HG03196 (cell line): Measurements from ENCODE around the gene QKI.
"Not testable (repeated sequence)": the region's sequence is repeated elsewhere in the genome, so short reads cannot be mapped to it uniquely, and the experiment has no call there.

ENCODE experiments used
- ATAC-seq: cut with Tn5 transposase; IDR thresholded peaks from one replicate; pipeline ENCODE4 v1.9.1; 2021; ENCODE audit not compliant: unreplicated experiment

The QKI gene

DNA sequence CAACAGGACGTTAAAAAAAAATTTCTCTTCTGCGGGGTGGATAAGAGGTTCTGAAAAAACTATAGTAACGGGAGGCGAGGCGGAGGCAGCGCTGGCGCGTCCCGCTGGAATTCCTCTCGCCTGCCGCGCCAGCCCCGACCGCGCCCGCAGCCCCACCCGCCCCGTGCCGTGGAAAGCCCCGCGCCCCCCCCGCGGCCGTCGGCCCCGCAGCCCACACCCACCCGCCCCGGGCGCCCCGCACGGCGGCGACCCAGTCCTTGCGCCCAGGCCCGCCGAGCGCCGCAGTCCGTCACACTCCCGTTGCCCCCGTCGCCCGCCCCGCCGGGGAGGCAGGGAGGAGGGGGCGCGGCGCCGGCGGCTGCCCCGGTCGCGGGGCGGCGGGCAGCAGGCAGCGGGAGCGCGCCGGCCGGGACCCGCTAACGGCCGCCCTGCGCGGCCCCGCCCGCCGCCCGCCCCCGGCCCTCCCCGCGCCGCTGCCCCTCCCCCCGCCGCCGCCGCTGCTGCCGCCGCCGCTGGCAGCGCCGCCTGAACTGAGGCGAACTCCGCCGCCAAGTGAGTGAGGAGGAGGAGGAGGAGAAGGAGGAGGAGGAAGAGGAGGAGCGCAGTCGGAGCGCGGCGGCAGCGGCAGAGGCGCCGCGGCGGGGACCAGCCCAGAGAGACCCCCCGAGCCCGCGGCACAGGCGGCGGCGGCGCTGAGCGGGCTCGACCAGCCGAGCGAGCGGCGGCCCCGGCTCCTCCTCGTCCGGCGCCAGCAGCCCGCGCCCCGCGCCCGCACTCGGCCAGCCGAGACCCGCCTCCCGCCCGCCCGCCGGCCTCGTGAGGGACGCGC lies at the start of gene QKI:
QKI (plus strand) TSS at position 602 of the 829 bp plus-strand sequence. CDS start 476 bp downstream, outside the sequence.
- peak; percentile 36 for ATAC-seq

DNA sequence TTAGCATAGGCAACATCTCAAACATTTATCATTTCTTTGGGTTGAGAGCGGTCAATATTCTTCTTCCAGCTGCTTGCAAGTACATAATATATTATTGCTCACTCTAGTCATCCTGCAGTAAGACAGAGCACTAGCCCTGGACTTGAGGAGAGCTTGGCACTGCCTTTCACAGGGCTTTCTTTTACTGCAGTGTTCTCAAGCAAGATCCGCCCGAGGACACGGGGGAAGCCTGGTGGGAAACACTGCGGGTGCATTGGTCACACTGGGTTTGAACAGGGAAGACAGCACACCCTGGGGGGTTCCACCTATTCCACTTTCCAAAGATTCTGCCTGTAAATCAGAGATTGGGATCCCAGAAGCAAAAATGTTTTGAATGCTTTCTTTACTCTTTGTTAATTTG lies 48.2 kb upstream of the QKI start:
- ATAC-seq = no peak

DNA sequence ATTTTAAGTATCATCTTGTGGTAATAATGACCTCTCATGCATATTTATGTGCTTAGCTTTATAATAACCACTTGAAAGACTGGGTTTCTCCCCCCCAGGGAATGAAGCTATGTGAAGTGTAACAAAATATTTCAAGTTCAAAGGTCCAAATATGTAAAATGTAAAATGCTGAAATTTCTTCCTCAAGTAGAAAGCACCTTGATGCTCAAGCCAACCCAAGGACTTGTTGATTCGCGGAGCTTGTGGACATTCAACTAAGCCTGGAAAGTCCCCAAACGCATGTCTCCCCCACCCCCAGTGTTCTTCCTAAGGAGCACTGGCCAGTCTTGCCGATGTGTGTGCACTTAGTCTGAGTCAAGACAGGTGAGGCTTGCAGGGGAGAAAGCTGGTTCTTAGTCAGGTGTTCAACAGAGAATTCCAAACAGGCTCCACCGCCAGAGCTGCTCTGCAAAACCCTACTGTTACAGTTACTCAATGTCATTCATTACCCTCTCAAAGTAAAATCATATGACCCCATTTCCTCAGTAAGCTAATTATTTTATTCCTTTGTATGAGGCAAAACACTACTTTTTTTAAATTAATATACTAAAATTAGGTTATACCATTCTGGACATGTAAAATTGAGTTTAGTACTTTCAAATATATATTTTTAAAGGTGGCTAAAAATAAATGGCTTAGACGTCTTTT lies 46.9 kb upstream of the QKI start:
- ATAC-seq = no peak

DNA sequence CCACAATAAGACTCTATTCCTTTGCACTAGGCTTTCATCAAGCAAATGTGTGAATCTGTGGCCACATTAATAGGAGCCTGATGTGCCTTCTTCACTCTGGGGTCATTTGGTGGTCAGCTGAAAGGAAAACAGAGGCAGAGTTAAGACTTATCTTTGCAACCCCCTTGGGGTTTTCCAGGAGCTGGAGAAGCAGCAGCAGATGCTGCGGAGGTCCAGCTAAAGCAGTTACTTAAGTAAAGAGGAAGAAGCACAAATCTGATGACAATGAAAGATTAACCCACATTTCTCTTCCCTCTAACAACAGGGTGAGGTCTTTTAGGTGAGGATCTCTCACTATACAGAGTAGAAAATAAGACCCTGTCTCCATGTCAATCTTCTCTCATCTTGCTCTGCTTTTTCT lies 45.4 kb upstream of the QKI start:
- no peak for ATAC-seq

DNA sequence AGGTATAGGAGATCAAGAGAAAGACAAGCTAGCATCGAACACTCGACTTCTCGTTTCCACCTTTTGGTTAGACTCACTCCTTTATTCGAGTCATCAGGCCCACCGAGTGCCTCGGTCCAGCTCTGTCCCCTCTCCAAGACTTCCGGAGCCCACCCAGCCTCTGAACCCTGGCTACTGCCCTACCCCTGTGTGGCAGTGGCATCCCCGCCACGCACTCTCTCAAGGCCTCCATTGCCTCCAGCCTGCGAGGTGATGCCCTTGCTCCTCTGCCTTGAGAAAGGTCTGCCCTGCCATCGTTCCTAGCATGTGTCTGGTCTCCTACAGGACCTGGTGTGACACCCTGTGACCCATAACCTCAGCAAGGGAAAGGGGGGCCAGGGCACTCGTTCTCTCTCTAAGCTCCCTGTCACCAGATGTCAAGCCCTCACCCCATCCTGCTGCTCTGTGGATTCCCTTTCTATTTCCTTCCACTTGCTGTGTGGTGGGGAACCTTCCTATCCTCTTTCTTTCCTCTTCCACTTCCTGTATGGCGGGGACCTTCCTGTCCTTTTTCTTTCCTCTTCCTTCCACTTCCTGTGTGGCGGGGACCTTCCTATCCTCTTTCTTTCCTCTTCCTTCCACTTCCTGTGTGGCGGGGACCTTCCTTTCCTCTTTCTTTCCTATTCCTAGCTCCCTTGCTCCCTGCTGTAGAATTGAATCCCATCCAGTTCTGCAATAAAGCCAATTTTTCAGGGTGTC lies 44.7 kb upstream of the QKI start:
- no peak for ATAC-seq

DNA sequence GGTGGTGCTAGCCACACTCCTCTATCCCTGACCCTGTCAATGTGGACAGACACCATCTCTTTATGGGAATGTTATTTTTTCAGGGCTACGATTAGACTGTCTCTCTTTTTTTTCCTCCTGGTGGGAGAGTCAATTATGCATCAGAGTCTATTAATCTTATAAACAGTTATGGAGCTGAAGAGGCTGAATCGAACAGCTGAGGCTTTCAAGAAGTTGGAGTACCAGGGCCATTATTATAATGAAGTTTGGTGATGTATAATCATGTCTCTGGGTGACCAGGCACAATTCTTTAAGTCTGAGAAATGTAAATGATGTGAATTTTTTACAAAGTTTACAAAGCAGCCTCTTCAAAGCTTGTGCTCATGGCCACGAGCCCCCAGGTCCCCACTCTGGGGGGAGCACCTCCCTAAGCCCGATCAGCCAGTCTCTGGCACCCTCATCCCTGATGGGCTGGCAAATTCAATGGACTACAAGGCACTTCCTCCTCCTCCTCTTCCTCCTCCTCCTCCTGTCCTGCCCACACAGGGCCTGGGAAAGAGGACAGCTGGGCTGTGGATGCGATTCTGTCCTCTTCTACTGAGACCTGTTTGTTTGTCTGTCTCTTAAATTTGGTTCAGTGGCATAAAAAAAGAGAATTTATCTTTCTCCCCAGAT lies 43.9 kb upstream of the QKI start:
- ATAC-seq = no peak

DNA sequence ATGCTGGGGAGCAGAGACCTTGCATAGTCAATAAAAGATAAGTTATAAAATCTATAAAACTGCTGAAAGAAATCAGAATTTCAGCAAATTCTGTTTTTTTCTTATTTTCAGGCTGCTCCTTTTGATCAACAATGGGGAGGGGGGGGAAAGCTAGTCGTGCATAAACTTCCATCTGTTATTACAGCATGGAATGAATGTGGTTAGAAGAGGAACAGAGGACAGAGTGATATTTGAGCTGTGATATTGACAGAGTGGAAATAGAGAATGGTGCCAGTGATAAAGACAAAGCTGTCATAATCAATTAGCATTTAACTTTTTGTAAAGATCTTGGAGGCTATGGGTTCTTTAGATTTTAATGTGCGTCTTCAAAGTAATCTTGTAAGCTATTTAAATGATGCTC lies 43.4 kb upstream of the QKI start:
- no peak for ATAC-seq

DNA sequence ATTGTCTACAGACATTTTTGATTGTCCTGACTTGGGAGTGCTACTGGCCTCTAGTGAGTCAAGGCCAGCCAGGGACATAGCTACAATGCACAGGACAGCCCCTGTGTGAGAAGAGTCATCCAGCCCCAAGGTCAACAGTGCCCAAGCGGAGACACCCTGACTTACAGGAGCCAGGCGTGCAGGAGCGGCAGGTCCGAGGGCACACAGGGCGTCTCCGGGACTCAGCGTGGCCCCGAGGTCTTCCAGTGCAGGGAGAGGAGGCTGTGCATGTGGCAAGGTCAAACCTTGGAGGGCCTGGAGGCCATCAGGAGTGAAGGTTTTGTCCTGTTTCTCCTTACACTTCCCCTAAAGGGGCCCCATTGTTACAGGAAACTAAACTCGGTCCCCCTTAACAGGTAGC lies 41.3 kb upstream of the QKI start:
- no peak for ATAC-seq

DNA sequence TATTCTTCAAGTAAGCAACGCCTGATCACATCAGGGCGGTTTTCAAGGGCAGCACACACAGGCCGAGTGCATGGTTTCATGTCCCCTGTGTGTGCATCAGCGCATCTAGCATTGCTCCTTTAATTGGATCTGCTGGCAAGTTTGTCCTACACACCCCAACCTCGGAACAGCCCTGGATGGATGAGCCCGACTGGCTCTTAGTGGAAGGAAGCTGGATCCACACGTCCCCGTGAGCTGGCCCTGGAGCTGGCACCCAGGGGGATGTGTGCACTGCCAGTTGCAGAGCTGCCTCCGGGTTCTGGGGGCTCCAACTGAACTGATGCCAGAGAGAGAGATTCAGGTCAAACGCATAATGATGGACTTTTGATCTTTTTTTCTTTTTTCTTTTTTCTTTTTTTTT lies 39.2 kb upstream of the QKI start:
- no peak for ATAC-seq

DNA sequence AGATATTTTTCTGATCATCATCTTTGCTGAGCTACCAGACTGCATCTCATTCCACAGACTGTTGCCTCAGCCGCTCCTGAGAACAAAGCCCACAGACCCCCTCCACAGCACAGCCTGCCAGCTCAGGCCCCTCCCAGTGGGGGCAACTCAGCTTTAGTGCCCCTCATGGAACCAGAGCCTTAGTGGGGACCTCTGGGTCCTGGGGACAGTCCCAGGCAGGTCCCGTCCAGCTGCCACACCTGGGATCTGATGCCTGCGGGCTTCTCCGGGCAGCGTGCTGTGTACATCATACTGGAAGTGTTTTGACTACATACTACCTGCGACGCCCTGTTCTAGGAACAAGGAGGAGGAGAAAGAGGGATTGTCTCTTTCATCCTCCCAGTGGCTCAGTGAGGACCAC lies 38.3 kb upstream of the QKI start:
- no peak for ATAC-seq

DNA sequence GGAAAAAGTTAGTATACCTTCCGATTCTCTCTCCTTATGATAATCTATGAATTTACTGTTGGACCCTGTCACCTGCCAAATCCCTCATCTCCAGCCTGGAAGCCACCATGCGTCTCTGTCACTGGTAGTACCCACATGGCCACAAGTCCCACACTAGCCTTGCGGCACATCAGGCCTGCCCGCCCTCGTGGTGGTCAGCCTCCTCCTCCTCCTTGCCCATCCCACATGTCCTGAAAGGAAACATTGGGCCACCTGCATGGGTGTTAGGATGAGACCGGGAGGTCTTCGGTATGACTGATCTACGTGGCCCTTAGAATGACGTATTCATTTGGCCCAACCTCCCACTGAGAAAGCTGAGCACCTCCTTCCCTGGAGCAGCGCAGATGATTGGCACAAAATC lies 37.0 kb upstream of the QKI start:
- no peak for ATAC-seq

DNA sequence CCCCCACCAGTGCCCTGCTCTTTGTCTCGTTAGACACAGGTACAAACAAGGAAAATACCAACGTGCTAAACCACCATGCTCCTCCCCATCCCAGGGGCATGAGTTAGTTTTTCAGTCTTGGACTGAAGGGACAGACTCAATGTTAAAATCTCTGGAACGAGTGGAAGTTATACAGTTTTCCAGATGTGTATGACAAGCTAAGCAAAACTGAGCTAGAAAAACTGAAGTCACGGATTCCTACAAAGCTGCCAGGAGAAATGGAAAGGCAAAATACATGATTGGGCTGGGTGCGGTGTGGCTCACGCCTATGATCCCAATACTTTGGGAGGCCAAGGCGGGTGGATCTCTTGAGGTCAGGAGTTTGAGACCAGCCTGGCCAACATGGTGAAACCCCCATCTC lies 34.3 kb upstream of the QKI start:
- ATAC-seq = no peak

DNA sequence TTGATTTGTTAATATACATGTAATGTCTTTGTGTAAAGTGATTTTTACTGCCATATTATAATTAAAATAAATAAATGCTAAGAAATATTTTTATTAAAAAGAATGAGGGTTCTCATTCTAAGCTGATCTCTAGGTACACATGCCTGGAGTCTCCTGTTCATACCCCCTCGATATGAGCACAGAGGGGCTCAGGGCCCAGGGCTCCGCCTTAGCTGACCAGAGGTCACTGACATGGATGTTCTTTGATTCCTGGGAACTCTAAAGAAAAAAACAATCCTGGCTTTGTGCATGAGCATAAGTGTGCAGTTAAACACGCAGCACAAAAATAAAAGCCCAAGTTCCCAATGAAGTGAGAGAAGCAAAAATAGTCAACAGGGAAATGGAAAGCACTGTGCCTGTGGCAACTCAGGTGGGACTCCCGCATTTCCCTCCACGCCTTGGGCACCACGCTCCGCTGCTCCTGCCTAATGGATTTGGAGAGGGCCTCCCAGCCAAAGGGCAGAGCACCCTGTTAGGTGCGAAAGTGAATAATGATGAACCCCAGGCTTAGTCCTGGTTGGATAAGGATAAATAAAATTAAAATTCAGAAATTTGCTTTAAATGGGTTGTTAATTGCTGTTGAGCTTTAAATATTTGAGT lies 33.3 kb upstream of the QKI start:
- ATAC-seq = no peak

DNA sequence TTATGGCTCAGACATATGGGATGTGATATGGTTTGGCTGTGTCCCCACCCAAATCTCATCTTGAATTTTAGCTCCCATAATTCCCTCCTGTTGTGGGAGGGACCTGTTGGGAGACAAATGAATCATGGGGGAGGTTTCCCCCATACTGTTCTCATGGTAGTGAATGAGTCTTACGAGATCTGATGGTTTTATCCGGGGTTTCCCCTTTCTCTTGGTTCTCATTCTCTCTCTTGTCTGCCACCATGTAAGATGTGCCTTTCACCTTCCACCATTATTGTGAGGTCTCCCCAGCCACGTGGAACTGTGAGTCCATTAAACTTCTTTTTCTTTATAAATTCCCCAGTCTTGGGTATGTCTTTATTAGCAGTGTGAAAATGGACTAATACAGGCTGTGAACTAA lies 31.1 kb upstream of the QKI start:
- ATAC-seq = not testable (repeated sequence)

DNA sequence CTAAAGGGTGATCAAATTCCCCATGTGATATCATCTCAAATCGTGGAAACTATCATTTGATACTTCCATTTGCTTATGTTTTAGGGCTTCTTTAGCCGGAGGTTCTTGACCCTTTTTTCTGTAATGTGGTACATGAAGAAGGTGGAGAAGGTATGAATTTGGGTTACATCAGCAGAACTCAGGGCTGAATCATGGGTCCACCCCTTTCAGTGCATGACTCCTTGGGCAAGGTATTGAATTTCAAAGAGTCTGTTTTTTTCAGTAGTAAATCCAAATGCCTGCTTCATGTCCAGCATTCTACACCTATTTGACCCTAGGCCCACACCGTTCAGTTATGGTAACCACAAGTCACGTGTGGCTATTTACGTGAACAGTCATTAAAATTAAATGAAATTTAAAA lies 30.6 kb upstream of the QKI start:
- ATAC-seq = no peak

DNA sequence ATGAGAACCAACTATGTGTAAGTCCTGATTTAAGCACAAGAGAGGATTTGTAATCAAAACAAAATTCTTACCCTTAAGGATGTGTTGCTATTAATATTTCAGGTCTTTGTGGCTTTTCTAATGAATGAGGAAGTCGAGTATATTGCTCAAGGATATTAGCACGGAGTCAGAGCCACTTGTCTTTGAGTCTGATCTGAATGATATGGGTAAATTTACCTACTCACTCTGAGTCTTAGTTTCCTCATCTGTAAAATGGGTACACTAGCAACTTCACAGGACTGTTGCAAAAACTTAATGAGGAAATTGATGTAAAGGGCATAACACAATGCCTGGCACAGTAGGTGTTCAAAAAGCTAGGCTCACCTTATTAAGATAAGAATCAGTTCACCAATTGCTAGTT lies 30.0 kb upstream of the QKI start:
- no peak for ATAC-seq

DNA sequence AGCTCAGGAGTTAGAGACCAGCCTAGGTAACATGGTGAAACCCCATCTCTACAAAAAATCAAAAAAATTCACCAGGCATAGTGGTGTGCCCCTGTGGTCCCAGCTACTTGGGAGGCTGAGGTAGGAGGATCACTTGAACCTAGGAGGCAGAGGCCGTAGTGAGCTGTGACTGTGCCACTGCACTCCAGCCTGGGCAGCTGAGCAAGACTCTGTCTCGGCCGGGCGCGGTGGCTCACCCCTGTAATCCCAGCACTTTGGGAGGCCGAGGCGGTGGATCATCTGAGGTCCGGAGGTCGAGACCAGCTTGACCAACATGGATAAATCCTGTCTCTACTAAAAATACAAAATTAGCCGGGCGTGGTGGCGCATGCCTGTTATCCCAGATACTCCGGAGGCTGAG lies 29.0 kb upstream of the QKI start:
- not testable (repeated sequence) for ATAC-seq

DNA sequence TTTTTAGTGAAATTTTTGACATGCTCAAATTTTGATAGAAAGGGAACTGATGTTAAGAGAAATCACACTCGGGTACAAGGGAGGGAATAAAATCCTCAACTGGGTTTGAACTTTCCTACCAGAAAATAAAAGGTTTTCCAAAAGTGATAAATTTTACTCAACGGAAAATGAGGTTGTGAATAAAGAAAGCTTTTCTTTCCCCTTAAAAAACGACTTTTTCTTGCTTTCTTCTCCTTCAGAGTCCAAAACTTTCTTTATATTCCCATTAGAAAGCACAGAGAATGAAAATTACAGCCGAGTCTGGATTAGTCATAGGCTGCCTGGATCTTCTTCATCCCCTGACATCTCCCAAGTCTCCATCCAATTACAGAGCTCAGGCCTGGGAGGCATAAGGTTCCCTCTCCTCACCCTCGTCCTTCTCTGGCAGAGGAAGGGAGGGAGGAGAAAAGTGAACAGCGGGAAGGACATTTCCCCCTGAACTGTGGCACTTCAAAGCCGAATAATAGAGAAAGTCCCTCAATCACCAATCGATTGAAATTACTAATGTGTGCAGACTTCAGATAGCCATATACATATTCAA lies 28.1 kb upstream of the QKI start:
- no peak for ATAC-seq

DNA sequence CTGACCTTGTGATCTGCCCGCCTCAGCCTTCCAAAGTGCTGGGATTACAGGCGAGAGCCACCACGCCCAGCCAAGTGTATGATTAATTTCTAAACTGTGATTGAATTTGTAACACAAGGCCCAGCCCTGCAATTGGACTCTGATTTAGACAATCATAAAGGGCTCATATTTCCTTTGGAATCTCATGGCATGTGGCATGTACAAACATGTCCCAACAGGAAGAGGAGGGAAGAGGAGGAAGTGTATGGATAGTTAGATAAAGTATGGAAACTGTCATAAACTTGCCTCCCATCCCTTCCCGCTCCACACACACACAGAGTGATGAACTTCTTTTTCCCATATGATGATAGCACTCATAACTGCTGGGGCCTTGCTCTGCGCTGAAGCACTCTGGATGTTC lies 27.2 kb upstream of the QKI start:
- no peak for ATAC-seq

DNA sequence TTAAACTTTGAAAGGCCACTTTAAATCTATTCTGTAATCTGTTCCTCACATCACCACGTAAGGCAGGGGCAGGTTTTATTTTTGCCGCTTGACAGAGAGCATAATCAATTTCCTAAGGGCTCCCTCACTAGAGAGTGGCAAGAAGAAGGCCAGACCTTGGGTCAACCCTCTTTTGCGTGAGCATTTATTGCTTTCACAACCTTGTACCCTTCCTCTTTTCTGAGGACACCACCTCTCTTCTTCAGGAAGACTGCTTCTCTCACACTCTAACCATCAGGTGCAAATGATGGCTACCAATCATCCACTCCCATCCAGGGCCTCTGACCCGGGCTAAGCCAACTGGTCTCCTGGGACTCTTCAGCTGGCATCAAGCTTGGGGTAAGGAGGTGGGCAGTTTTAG lies 25.2 kb upstream of the QKI start:
- no peak for ATAC-seq

DNA sequence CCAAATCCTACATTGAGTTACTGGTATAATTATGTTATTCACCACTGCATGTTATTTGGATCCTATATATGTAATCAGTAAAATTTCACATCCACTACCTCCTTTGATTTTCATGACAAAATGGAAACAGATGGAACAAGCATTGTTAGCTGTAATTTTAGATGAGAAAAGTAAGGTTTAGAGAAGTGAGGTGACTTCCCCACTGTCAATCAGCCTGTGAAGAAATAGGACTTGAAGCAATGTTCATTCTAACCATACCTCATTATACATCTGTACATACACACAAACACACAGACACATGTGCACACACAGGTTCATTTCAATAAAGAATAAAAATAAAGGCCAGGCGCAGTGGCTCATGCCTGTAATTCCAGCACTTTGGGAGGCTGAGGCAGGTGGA lies 23.7 kb upstream of the QKI start:
- ATAC-seq = no peak
